Cerebellar cortex (tissue), 1 donor: Measurements from ENCODE around the gene FCER2.
A peak's percentile ranks its signal among the peaks of the same experiment; 100 is the strongest.

Source experiments
- DNase-seq: peaks from one replicate; pipeline ENCODE4 v3.0.0-alpha.2; 2015; ENCODE audit warnings: low spot score

FCER2 gene

DNA sequence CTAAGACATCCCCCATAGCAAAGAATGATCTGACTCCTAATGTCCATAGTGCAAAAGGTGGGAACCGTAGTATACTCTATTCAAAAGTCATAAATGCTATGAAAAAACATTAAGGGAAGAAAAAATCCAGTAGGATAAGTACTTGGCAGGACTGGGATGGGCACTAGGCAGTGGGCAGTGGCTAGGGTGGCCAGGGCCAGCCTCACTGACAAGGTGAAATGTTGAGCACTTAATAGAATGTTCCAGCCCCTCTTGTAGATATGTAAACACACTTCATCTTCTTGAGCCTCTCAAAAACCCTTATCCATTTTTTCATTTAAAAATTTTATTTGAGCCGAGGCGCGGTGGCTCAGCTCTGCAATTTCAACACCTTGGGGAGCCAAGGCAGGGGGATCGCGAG lies 31.4 kb upstream of the FCER2 start:
- DNase-seq: no peak

DNA sequence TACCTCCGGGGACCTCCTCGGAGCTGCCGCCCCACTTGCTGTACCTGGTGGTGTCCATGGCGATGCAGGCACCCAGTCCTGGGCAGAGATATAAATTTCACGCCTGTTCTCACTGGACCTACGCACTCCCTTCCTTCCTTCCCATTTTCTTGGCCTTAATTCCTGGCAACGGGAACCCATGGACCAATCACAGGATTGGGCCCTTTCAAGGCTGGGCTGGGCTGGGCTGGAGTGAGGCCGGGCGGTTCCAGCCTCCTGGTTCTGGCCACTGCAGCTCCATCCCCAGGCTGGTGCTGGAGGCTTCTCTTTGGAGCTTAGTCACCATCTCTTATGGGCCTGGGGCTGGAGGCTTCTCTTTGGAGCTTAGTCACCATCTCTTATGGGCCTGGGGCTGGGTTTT lies 30.1 kb upstream of the FCER2 start, which contains the start of gene CLEC4G:
TSS of gene CLEC4G (minus strand) at position 66 of the 400 bp plus-strand sequence. CDS start at position 58, 8 bp downstream.
- no peak for DNase-seq

DNA sequence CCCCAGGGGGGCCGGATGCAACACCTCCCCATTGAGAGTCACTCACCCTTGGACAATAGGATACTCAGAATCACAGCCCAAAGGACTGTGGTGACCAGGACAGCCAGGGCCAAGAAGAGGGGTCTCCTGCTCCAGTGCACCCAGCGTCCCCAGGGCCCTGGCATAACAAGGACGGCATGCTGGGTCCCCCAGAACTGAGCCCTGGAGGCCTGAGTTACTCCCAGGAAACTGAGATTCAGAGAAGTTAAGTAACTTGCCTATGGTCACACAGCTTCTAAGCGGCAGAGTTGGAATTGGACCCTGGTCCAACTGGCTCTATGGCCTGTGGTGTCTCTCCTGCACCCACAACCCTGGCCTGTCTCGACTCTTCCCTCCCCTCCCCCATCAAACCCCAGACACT lies 29.7 kb upstream of the FCER2 start:
- DNase-seq: no peak

DNA sequence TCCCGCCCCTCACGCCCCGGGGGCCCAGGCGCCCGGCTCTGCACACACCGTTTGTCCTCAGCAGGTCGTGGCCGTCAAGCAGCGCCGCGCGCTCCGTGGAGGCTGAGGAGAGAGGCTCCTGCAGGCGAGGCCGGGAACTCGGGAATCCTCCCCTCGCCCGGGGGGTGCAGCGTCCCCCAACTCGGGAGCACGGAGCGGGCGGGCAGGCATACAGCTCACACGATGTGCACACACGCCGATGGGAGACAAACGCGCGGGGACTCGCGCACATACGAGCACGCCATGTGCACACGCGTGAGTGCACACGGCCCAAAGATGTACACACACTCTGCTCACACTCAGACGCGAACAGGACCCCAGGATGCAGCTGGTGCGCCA lies 29.3 kb upstream of the FCER2 start:
- DNase-seq: no peak

DNA sequence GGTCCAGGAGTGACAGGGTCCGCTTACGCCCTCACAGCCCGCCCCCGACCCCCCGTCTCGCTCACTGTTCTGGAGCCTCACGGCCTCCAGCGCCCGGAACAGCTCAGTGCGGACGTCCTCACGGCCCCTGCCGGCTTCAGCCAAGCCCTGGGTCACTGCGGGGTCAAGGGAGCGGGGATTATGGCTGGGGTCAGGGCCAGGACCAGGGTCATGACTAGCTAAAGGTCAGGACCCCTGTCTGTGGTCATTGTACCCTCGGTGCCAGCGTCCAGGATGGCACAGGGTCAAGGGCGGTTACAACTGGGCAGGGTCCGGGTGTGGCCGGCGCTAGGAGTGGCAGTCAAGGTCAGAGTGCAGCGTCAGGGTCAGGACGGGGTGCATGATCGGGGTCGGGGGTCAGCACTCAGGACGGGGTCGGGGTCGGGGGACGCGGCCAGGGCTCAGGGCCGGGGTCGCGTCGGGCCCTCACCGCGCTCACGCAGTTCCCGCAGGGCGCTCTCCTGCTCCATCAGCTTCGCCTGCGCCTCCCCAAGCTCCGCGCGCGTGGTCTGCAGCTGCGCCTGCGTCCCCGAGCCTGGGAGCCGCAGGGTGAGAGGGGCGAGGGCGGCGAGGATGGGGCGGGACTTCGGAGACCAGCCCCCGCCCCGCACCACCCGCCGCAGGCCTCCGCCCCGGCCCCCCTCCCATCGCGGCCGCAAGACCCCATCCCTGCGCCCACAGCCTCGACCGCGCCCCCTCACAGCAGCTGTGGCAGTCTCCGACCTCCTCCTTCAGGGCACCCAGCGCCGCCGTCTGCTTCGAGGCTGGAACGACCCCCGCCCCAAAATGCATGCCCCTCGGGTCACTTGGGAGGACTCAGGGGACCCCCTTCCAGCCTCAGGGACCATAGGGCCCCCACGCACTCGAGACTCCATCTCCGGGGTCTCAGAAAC lies 28.6 kb upstream of the FCER2 start:
- no peak for DNase-seq

DNA sequence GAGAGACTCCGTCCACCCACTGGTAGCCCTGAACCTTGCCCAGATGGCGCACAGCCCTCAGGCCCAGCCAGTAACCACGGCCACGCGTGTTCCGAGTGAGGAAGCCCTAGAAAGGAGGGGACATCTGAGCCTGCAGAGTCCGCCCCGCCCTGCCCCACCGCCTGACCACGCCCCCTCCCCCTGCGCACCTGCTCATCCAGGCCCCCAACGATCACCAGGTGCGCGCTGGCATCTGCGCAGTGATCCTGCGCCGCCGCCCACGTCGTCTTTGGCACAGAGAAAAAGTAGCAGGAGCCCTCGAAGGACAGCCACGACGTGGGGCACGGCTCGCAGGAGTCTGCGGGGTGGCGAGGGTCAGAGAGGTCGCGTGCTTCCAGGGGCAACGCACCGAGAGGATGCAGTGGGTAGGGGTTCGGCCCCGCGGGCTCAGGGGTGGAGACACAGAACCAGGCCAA lies 27.9 kb upstream of the FCER2 start:
- no peak for DNase-seq

DNA sequence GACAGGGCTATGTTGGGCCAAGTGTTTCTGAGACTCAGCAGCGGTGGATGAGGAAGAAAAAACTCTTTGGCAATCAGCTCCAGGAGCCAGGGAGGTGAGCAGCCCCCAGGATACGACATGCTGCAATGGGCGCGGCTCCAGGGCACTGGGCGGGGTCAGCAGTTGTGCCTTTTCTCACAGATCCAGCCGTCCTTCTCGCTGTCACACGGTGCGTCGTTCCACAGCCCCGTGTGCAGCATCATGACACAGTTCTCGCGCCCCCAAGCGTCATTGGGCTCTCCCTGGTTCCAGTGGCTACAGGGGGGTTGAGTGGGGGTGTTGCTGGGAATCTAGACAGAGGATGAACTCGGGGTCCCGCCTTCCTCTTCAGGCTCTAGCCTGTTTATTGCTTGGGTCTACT lies 27.3 kb upstream of the FCER2 start:
- DNase-seq: no peak

DNA sequence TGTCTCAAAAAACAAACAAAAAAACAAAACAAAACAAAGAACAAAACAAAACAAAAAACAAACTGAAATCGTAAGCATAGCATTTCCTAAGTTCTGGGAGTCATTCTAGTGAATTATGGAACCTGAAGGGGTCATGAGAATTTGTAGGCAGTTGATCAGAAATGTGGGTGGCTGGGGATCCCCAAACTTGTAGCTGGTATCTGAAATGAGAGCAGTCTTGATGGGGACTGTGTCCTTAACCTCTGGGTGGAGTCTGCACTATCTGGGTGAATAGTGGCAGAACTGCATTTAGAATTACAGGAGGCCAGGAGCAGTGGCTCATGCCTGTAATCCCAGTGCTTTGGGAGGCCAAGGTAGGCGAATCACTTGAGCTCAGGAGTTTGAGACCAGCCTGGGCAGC lies 23.9 kb upstream of the FCER2 start:
- DNase-seq: no peak

DNA sequence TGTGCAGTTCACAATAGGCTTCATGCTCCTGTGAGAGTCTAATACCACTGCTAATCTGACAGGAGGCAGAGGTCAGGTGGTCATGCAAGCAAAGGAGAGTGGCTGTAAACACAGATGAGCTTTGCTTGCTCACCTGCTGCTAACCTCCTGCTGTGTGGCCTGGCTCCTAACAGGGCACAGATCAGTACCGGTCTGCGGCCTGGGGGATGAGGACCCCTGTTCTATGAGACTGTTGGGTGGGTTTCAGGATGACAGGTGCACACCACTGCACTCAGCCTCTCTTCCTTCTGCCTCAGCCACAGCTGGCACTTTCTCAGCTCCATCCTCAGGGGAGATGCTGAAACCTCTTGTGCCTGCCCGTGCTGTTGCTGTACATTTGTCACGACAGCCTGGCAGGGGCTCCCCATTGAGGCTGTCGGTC lies 20.3 kb upstream of the FCER2 start:
- peak; percentile 72 for DNase-seq

DNA sequence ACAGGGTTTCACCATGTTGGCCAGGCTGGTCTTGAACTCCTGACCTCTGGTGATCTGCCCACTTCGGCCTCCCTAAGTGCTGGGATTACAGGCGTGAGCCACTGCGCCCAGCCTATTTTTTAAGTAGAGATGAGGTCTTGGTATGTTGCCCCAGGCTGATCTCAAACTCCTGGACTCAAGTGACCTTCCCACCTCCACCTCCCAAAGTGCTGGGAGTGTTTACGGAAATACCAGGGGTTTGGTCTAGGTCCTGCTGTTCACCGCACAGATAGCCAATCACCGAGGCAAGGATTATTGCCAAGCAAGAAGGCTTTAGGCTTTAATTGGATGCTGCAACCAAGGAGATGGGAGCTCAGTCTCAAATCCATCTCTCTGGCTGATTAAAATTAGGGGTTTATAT lies 18.4 kb upstream of the FCER2 start:
- DNase-seq: no peak

DNA sequence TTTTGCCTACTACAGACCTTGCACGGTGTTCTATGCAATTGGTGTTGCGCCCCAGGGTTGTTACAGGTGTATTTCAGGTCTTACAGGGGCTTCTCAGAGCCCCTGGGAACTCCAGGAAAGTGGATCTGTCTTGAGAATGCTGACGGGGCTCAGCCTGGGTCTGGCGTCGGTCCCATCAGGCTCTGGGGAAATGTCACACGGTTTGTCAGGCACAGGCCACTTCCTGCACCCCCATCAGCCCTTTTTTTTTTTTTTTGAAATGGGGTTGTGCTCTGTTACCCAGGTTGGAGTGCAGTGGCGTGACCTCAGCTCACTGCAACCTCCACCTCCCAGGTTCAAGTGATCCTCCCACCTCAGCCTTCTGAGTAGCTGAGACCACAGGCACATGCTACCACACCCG lies 16.7 kb upstream of the FCER2 start:
- DNase-seq: no peak

DNA sequence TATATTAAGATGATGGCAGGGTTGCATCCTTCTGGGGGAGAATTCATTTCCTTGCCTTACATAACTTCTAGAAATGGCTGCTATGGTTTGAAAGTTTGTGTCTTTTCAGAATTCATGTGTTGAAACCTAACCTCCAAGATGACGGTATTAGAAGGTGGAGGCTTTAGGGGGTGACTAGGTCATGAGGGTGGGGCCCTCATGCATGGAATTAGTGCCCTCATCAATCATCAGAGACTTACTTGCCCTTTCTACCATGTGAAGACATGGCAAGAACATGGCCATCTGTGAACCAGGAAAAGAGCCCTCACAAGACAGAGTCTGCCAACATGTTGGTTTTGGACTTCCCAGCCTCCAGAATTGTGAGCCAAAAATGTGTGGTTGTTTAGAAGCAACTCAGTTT lies 14.8 kb upstream of the FCER2 start:
- DNase-seq: no peak

DNA sequence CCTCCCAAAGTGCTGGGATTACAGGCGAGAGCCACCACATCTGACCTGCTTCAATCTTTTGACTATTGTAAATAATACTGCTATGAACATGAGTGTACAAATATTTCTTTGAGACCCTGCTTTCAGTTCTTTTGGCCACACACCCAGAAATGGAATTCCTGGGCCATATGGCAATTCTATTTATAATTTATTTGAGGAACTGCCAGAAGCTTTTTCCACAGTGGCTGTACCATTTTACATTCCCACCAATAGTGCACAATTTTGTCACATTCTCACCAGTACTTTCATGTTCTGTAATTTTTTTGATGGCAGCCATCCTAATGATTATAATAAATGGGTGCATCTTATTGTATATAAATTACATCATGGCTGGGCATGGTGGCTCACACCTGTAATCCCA lies 13.7 kb upstream of the FCER2 start:
- peak; percentile 81 for DNase-seq

DNA sequence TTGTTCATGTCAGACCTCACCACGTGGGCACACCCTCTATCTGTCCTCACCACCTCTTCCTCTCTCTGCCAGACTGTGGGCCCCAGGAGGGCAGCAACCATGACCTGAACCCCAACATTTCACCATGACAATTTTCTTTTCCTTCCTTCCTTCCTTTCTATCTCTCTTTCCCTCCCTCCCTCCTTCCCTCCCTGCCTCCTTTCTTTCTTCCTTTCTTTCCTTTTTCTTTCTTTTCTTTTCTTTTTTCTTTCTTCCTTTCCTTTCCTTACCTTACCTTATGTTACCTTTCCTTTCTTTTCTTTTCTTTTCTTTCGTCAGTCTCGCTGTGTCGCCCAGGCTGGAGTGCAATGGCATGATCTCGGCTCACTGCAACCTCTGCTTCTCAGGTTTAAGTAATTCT lies 8.7 kb upstream of the FCER2 start:
- no peak for DNase-seq

DNA sequence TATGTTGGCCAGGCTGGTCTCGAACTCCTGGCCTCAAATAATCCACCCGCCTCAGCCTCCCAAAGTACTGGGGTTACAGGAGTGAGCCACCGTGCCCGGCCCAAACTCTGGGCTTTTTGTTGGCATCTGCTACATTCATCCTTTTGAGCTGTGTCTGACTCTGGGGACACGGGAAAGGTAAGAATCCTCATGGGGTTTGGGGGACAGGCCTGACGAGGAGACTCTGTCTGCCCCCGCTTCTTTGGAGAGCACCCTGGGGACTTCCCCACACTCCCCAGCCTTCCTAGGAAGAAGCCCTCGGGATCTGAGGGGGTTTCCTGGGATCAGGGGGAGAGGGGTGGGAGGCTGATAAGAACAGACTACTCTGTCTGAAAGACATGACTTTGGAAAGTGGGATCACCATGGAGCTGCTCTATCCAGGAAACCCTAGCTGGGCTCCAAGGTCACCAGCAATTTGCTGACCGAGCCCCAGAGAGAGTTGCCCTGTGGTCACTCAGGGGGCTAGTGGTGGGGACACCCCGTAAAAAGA lies 8.1 kb upstream of the FCER2 start:
- no peak for DNase-seq

DNA sequence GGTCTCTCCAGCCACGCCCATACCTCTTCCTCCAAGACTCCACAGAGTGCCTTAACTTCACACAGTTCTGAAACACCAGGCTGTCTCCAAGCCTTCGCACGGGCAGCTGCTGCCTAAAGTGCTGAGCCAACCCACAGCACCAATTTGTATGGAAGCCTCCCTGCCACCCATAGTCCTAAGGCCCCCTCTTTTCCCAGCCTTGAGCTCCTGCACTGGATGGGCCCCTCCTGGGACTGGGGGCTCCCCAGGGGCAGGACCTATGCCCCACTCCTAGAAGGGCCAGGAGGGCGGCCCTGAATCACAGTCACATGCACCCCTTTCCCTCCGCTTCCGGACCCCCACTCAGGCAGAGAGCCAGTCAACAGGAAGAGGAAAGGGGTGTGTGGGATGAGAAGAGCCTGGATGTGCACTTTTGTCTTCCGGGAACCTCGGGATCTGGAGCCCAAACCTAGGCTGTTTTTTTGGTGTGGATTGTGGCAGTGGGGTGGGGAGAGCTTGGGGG lies 5.1 kb upstream of the FCER2 start:
- DNase-seq: no peak

DNA sequence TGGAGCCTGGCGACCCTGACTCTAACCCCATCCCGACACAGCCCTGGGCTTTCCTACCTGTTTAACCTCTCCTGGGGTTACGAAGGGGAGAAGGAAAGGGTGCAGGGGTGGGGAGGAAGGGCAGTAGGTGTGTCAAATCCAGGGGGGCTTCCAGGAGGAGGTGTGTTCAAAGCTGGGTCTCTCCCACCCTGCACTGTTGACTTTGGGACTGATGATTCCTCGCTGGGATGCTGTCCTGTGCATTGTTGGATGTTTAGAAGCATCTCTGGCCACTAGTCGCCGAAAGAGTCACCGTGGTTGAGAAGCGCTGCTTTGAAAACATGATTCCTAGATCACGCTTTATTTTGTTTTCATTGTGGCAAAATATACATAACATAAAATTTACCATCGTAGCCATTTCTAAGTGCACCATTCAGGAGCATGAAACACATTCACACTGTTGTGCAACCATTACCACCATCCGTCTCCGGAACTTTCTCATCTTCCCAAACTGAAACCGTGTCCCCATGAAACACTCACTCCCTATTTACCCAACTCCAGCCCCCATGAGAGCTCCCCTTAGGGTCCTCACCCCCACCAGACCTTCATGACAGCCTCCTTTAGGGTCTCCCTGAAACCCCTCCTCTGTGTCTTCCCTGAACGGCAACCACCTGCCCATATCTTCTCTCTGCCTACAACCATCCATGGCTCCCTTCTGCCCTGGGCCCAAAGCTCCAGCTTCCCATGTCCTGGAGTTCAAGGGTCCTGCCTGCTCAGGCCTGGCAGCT lies 4.4 kb upstream of the FCER2 start:
- no peak for DNase-seq

DNA sequence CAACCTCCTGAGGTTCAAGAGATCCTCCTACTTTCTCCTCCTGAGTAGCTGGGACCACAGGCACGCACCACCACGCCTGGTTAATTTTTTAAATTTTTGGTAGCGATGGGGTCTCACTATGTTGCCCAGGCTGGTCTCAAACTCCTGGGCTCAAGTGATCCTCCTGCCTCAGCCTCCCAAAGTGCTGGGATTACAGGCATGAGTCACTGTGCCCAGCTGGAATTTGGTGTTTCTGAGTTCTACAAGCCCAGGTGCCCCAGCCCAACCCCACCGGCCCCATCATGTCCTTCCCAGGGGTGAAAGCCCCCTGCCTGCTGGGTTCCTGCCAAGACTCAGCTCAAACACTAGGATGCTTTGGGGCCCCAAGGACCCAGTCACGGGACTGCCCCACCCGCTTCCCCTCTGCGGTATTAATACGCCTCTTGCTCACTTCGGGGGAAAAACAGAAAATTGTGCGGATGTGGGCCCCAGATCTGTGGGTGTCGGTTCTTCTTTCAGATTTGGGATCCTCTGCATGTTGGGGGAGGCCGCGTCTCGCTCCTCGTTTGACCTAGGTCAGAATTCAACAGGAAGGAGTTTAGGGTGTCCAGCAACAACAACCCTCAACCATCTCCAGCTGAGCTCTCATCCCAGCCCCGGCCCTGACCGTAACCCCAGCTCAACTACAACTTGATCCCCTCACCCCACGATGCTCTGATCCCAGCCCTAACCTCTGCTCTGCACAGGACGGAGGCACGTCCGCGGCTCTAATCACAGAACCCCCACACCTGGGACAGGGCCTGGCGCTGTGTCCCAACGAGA lies 3.7 kb upstream of the FCER2 start:
- no peak for DNase-seq

DNA sequence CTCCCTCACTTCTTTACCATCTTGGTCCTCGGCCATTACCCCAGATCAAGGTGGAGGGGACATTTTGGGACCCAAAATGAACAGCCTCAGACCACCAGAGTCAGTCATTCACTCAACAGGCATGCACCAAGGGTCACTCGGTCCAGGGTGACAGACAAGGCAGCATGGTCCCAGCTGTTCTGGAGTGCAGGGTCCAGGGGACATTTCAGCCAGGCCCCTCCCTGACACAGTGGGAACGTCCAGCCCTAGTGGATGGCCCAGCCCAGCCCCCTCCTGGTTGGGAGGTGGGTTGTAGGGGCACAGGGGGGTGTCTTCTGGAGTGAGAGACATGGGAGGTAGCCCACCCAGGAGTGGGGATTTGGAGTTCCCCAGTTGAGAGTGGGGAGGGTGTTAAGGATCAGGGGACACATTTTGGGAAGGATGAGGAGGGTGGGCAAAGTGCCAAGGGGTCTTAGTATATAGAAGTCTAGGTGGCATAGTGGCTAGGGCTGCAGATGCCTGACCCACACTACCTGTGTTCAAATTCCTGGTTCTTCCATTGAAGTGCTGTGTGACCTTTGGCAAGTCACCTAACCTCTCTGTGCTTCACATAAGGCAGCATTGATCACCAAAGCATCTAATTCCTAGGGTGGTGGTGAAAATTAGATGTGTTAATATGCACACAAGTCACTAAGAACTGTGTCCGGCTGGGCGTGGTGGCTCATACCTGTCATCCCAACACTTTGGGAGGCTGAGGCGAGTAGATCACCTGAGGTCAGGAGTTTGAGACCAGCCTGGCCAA lies 2.5 kb upstream of the FCER2 start:
- DNase-seq: no peak

DNA sequence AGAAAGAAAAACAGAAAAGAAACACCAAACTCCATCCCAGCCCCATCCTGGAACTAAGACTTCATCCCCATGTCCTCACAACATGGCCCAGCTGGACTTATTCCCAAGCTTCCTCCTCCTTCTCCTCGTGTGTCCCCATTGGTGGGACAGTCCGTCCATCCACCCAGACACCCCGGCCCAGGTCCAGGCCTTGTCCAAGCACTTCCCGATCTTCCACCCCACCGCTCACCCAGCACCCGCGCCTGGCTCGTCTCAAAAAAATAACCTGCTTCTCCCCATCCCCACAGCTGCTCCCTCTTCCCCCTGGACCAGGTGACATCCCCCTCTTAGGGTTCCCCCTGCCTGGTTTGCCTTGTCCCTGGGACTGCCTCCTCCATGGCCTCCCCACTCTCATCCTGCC lies 1.4 kb upstream of the FCER2 start:
- DNase-seq: no peak

DNA sequence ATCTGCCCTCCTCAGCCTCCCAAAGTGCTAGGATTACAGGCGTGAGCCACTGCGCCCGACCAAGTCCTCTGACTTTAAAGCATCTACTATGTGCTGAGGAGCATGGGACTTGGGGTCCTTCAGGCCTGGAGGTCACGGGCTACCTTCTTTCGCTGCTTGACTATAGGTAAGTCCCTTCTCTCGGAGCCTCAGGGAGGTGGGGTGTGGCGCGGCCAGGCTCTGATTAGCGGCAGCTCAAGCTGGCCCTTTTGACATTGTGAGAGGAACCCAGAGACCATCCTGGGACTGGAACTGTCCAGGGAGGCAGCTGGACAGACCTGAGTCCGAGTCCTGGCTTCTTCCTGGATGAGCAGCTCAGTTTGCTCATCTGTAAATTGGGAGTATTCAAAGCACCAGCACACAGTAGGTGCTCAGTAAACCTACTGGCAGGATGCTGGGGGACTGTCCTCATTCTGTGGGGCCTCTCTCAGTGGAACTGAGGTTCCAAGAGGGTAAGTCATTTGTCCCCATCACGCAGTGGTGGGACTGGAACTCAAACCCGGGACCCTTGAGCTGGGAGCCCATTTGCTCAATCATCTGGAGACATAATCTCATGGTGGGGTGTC lies 780 bp downstream of the FCER2 start:
- DNase-seq: no peak
